Measurements from ENCODE around the gene PLEKHH2. TPM values are rescaled to one million over a fixed set of nuclear protein-coding genes. Genes with fewer than 3 reads are reported as not detected.

Gene PLEKHH2
- total and polyA plus RNA-seq, 11 donors, result 0.10 to 6.5 (median 1.2) TPM

DNA sequence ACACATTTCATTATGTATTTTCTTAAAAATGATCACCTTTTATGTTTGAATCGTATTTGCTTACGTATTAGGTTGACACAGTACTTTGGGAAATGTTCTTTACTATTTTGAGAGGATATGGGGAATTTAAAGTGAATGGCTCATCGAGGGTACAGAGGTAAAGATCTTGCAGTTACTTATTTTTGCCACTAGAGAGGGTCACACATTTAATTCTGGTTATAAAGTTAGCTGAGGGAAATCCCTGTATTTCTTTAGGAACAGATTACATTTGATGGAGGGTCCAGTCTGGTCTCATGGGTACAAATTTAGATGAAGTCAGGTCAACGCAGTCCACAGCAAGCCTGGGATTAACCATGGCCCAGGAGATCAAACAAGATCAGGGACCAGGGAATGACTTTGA, 161.2 kb downstream of the PLEKHH2 start:
- no peaks in the 10 kb centered on the region for H3K4me1 ChIP-seq
- no peaks in the 10 kb centered on the region for H3K9me3 ChIP-seq
- WGBS, 4 donors, result 73 to 87% (median 74%) methylated on average over 4 of the region's 4 CpGs
- H3K27ac ChIP-seq, result no peak overlapping the region
- intact Hi-C loops (cut with DNase I), result no loop called here
- no peak for TF ChIP-seq POLR2A (IDR thresholded peaks at IDR 0.05)
- TF ChIP-seq, protein P1, sequence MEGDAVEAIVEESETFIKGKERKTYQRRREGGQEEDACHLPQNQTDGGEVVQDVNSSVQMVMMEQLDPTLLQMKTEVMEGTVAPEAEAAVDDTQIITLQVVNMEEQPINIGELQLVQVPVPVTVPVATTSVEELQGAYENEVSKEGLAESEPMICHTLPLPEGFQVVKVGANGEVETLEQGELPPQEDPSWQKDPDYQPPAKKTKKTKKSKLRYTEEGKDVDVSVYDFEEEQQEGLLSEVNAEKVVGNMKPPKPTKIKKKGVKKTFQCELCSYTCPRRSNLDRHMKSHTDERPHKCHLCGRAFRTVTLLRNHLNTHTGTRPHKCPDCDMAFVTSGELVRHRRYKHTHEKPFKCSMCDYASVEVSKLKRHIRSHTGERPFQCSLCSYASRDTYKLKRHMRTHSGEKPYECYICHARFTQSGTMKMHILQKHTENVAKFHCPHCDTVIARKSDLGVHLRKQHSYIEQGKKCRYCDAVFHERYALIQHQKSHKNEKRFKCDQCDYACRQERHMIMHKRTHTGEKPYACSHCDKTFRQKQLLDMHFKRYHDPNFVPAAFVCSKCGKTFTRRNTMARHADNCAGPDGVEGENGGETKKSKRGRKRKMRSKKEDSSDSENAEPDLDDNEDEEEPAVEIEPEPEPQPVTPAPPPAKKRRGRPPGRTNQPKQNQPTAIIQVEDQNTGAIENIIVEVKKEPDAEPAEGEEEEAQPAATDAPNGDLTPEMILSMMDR (IDR thresholded peaks at IDR 0.05), result peak in 2 of 12 donors; percentile 11 to 24
- H3K4me3 ChIP-seq, result no peak overlapping the region
- DNase-seq (no peak), ATAC-seq (no peak)
- no peaks in the 10 kb centered on the region for H3K27me3 ChIP-seq
- peaks cover 0 to 60% (median 7%) of the 10 kb centered on the region in 9 donors for H3K36me3 ChIP-seq

GRCh38 chr2:43800894-43801293, 163.8 kb downstream of the PLEKHH2 start:
- intact Hi-C loops (cut with DNase I), result no loop called here
- no peaks in the 10 kb centered on the region for H3K9me3 ChIP-seq
- no peak overlapping the region for H3K4me3 ChIP-seq
- H3K36me3 ChIP-seq, result peaks cover 0 to 60% (median 12%) of the 10 kb centered on the region in 9 donors
- TF ChIP-seq, protein P1 (IDR thresholded peaks at IDR 0.05), result no peak
- TF ChIP-seq POLR2A (IDR thresholded peaks at IDR 0.05), result no peak
- H3K27ac ChIP-seq, result no peak overlapping the region
- DNase-seq (no peak), ATAC-seq (no peak)
- H3K4me1 ChIP-seq, result no peaks in the 10 kb centered on the region
- H3K27me3 ChIP-seq, result no peaks in the 10 kb centered on the region

DNA sequence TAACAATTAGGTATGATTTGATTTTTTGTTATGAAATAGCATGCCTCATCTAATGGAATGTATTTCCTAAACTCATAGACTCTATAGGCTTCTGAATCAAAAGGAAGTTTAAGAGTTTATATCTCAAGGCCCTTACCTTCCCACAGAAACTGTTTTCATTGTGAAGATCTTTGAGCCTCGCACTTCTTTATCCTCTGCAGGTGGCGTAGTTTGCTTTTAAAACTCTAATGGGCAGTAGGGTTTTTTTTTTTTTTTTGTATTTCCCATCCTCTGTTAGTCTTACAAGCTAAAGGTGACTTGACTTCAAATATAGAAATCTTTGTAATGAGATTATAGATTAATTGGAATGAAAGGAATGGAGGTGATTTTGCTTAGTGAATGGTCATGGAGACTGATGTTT, 165.1 kb downstream of the PLEKHH2 start:
- no peaks in the 10 kb centered on the region for H3K27me3 ChIP-seq
- no peak overlapping the region for H3K27ac ChIP-seq
- no peak for TF ChIP-seq POLR2A (IDR thresholded peaks at IDR 0.05)
- TF ChIP-seq, protein P1 (IDR thresholded peaks at IDR 0.05), result no peak
- WGBS, 4 donors, result 94 to 98% (median 98%) methylated on average over 2 of the region's 2 CpGs
- no peak for ATAC-seq
- no peaks in the 10 kb centered on the region for H3K9me3 ChIP-seq
- peaks cover 0 to 59% (median 12%) of the 10 kb centered on the region in 9 donors for H3K36me3 ChIP-seq
- intact Hi-C loops (cut with DNase I), result no loop called here
- no peak for DNase-seq
- no peaks in the 10 kb centered on the region for H3K4me1 ChIP-seq
- H3K4me3 ChIP-seq, result no peak overlapping the region

DNA sequence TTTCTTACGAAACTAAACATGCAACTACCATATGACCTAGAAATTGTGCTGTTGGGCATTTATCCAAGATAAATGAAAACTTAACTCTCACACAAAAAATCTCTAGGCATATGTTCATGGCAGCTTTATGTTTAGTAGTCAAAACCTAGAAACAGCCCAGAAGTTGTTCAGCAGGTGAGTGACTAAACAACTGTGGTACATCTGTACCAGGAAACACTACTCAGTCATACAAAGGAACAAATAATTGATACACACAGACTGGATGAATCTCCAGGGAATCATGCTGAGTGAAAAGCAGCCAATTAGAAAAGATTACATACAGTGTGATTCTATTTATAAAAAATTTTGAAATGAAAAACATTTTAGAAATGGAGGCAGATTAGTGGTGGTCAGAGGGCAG, 166.1 kb downstream of the PLEKHH2 start:
- intact Hi-C loops (cut with DNase I), result no loop called here
- ATAC-seq (no peak), DNase-seq (no peak)
- H3K27ac ChIP-seq, result no peak overlapping the region
- H3K4me3 ChIP-seq, result no peak overlapping the region
- 77 to 89% (median 82%) methylated on average over 1 of the region's 1 CpG for WGBS, 4 donors
- no peak for TF ChIP-seq POLR2A (IDR thresholded peaks at IDR 0.05)
- TF ChIP-seq, protein P1 (IDR thresholded peaks at IDR 0.05), result no peak
- H3K9me3 ChIP-seq, result no peaks in the 10 kb centered on the region
- peaks cover 0 to 60% (median 12%) of the 10 kb centered on the region in 9 donors for H3K36me3 ChIP-seq
- H3K27me3 ChIP-seq, result no peaks in the 10 kb centered on the region
- H3K4me1 ChIP-seq, result no peaks in the 10 kb centered on the region
